GDM1 (cell line): ENCODE results near the gene TTC9B.
"Not testable (repeated sequence)": the region's sequence is repeated elsewhere in the genome, so short reads cannot be mapped to it uniquely, and the experiment has no call there.

ENCODE experiments used
- DNase-seq: peaks from one replicate; lab custom pipeline; 2025; lab: John Stamatoyannopoulos, UW

The TTC9B gene

GRCh38 chr19:40214936-40215335 lies 3.2 kb downstream of the TTC9B start:
- DNase-seq: no peak

GRCh38 chr19:40213882-40214570 lies 4.2 kb downstream of the TTC9B start:
- DNase-seq: no peak

- DNase-seq: no peak
These were observed 4.8 kb downstream of the TTC9B start for GRCh38 chr19:40213251-40213829.

- DNase-seq: no peak
These were observed 7.3 kb downstream of the TTC9B start for GRCh38 chr19:40210889-40211288.

GRCh38 chr19:40208602-40209001 lies 9.6 kb downstream of the TTC9B start:
- DNase-seq: no peak

- DNase-seq: no peak
These were observed 12.4 kb downstream of the TTC9B start for GRCh38 chr19:40205760-40206159.

GRCh38 chr19:40204381-40204780 lies 13.8 kb downstream of the TTC9B start:
- no peak for DNase-seq

GRCh38 chr19:40200341-40201099 lies 17.7 kb downstream of the TTC9B start:
- DNase-seq: no peak

- DNase-seq: no peak
These were observed 19.8 kb downstream of the TTC9B start for GRCh38 chr19:40198272-40198990.

GRCh38 chr19:40193587-40193849 lies 24.7 kb downstream of the TTC9B start:
- DNase-seq: no peak

GRCh38 chr19:40192758-40193586 lies 25.2 kb downstream of the TTC9B start:
- DNase-seq: no peak

GRCh38 chr19:40191836-40192646 lies 26.1 kb downstream of the TTC9B start:
- DNase-seq: no peak

- DNase-seq: peak; percentile 51
These were observed 27.0 kb downstream of the TTC9B start, which contains the start of gene MAP3K10 for GRCh38 chr19:40190891-40191835. TSS of gene MAP3K10 (plus strand) at chr19:40191426. CDS start at chr19:40192032, 606 bp downstream.

- no peak for DNase-seq
These were observed 33.9 kb downstream of the TTC9B start for GRCh38 chr19:40184273-40184672.

- DNase-seq: no peak
These were observed 39.4 kb downstream of the TTC9B start for GRCh38 chr19:40178756-40179155.

GRCh38 chr19:40177286-40178070 lies 40.7 kb downstream of the TTC9B start:
- DNase-seq: no peak

- no peak for DNase-seq
These were observed 42.4 kb downstream of the TTC9B start for GRCh38 chr19:40175820-40176219.

GRCh38 chr19:40174092-40174491 lies 44.1 kb downstream of the TTC9B start:
- no peak for DNase-seq

GRCh38 chr19:40171293-40171692 lies 46.9 kb downstream of the TTC9B start:
- not testable (repeated sequence) for DNase-seq
